Trophoblast cell (in vitro differentiated cells and primary cell): ENCODE results near the gene DTYMK.
A peak's percentile ranks its signal among the peaks of the same experiment; 100 is the strongest.

Experiments used
- DNase-seq, 2 donors: peaks; one replicate each; pipeline ENCODE4 v3.0.0-alpha.2; 2016
- H2AFZ ChIP-seq: 2 replicates; pipeline ENCODE4 v1.6.1; 2013; ENCODE audit warnings: low read length, moderate library complexity, mild to moderate bottlenecking; ENCODE audit not compliant: insufficient read depth, poor library complexity
- H2AK5ac ChIP-seq: 2 replicates; pipeline ENCODE4 v1.6.1; 2013; ENCODE audit warnings: mild to moderate bottlenecking, low read length
- H2BK120ac ChIP-seq: 2 replicates; pipeline ENCODE4 v1.6.1; 2013; ENCODE audit warnings: low read length, mild to moderate bottlenecking, moderate library complexity; ENCODE audit not compliant: insufficient read depth, poor library complexity
- H2BK12ac ChIP-seq: 2 replicates; pipeline ENCODE4 v1.6.1; 2013; ENCODE audit warnings: mild to moderate bottlenecking, low read length, moderate library complexity
- H2BK5ac ChIP-seq: 2 replicates; pipeline ENCODE4 v1.6.1; 2013; ENCODE audit warnings: low read length, low read depth, moderate library complexity, mild to moderate bottlenecking; ENCODE audit not compliant: poor library complexity
- H3K14ac ChIP-seq: 2 replicates; pipeline ENCODE4 v1.6.1; 2013; ENCODE audit warnings: mild to moderate bottlenecking, low read length
- H3K18ac ChIP-seq: 2 replicates; pipeline ENCODE4 v1.6.1; 2013; ENCODE audit warnings: mild to moderate bottlenecking, low read length
- H3K23ac ChIP-seq: 2 replicates; pipeline ENCODE4 v1.6.1; 2013; ENCODE audit warnings: low read length
- H3K27ac ChIP-seq: 2 replicates; pipeline ENCODE4 v1.5.1; 2013; ENCODE audit warnings: low read depth, mild to moderate bottlenecking, inconsistent platforms, low read length, moderate library complexity
- H3K27me3 ChIP-seq: 2 replicates; pipeline ENCODE4 v1.6.1; 2013; ENCODE audit warnings: inconsistent platforms, mild to moderate bottlenecking, low read length, moderate library complexity; ENCODE audit not compliant: insufficient read depth
- H3K36me3 ChIP-seq, 2 experiments: 1 replicate in 1 of 2; 2 replicates in 1 of 2; pipeline ENCODE4 v1.6.1; 2013; ENCODE audit warnings: low read length in 2 of 2, mild to moderate bottlenecking in 2 of 2, moderate library complexity in 1 of 2; ENCODE audit not compliant: insufficient read depth in 2 of 2, control insufficient read depth in 1 of 2
- H3K4ac ChIP-seq: 2 replicates; pipeline ENCODE4 v1.6.1; 2013; ENCODE audit warnings: low read depth, mild to moderate bottlenecking, low read length, moderate library complexity
- H3K4me1 ChIP-seq, 2 experiments: 1 replicate in 1 of 2; 2 replicates in 1 of 2; pipeline ENCODE4 v1.6.1; 2013; ENCODE audit warnings: low read length in 2 of 2, mild to moderate bottlenecking in 2 of 2, moderate library complexity in 1 of 2; ENCODE audit not compliant: insufficient read depth in 2 of 2, control insufficient read depth in 1 of 2
- H3K4me2 ChIP-seq: 2 replicates; pipeline ENCODE4 v1.6.1; 2013; ENCODE audit warnings: inconsistent platforms, mild to moderate bottlenecking, low read length, moderate library complexity
- H3K4me3 ChIP-seq: 2 replicates; pipeline ENCODE4 v1.5.1; 2013; ENCODE audit warnings: mild to moderate bottlenecking, low read depth, low read length, inconsistent platforms
- H3K79me1 ChIP-seq: one replicate; pipeline ENCODE4 v1.6.1; 2013; ENCODE audit warnings: low read length
- H3K79me2 ChIP-seq: 2 replicates; pipeline ENCODE4 v1.6.1; 2013; ENCODE audit warnings: low read length, mild to moderate bottlenecking; ENCODE audit not compliant: control insufficient read depth, insufficient read depth, poor library complexity
- H3K9ac ChIP-seq: 2 replicates; pipeline ENCODE4 v1.6.1; 2013; ENCODE audit warnings: mild to moderate bottlenecking, low read length
- H3K9me3 ChIP-seq: 2 replicates; pipeline ENCODE4 v1.6.1; 2013; ENCODE audit warnings: low read depth, mild to moderate bottlenecking, control low read depth, inconsistent platforms, low read length; ENCODE audit not compliant: insufficient read depth
- H4K12ac ChIP-seq: 2 replicates; pipeline ENCODE4 v1.6.1; 2013; ENCODE audit warnings: low read depth, mild to moderate bottlenecking, low read length, moderate library complexity
- H4K8ac ChIP-seq: 2 replicates; pipeline ENCODE4 v1.6.1; 2013; ENCODE audit warnings: low read depth, mild to moderate bottlenecking, low read length, moderate library complexity
- H4K91ac ChIP-seq: one replicate; pipeline ENCODE4 v1.6.1; 2013; ENCODE audit warnings: low read depth, mild to moderate bottlenecking, low read length, moderate library complexity
- WGBS: extraction: QIAGEN DNeasy Blood & Tissue Kit; methylation state at CpG from one replicate; pipeline ENCODE4 v1.1.7; 2013; ENCODE audit warnings: missing lambda C conversion rate; ENCODE audit not compliant: insufficient read length, insufficient coverage; ENCODE audit errors: extremely low coverage; 5-methylcytosine and 5-hydroxymethylcytosine counted together

DTYMK gene

GRCh38 chr2:241645056-241645914, 41.3 kb downstream of the DTYMK start:
- H3K4me2 ChIP-seq, result no peak overlapping the region
- H3K23ac ChIP-seq, result no peak overlapping the region
- H2BK5ac ChIP-seq, result no peak overlapping the region
- H3K4me3 ChIP-seq, result no peak overlapping the region
- no peak overlapping the region for H2AFZ ChIP-seq
- no peak overlapping the region for H3K27ac ChIP-seq
- H4K8ac ChIP-seq, result no peak overlapping the region
- no peak overlapping the region for H2AK5ac ChIP-seq
- H3K27me3 ChIP-seq, result no peaks in the 10 kb centered on the region
- peaks cover 4% of the 10 kb centered on the region for H3K79me2 ChIP-seq
- peaks cover 0 to 6% of the 10 kb centered on the region in 2 experiments for H3K36me3 ChIP-seq
- H3K9me3 ChIP-seq, result no peaks in the 10 kb centered on the region
- no peak for DNase-seq
- no CpG with 5 or more reads among the region's 26 CpGs for WGBS
- no peak overlapping the region for H2BK120ac ChIP-seq
- H4K12ac ChIP-seq, result no peak overlapping the region
- peak overlapping the region; percentile 3 for H3K4ac ChIP-seq
- H3K4me1 ChIP-seq, result peaks cover 2% of the 10 kb centered on the region in 2 experiments
- no peak overlapping the region for H4K91ac ChIP-seq
- peak overlapping the region; percentile 14 for H3K9ac ChIP-seq
- no peak overlapping the region for H3K14ac ChIP-seq
- no peaks in the 10 kb centered on the region for H3K79me1 ChIP-seq
- H2BK12ac ChIP-seq, result no peak overlapping the region
- H3K18ac ChIP-seq, result no peak overlapping the region

DNA sequence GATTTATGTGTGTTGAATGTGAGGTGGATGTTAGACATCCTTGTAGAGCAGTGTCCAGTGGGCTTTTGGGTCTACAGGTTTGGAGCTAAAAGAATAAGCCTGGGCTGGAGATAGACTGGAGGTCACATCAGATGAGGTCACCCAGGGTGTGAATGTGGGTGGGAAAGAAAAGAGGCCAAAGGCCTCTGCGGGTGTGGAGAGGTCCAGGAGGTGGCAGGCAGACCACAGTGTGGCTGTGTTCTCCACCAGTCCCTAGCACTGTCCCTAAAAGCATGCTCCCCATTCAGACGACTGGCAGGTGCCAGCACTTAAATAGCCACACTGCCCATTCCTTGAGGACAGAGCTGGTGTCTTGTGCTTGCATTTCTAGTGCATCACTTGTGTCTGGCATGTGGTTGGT, 45.0 kb downstream of the DTYMK start:
- no peak overlapping the region for H3K23ac ChIP-seq

DNA sequence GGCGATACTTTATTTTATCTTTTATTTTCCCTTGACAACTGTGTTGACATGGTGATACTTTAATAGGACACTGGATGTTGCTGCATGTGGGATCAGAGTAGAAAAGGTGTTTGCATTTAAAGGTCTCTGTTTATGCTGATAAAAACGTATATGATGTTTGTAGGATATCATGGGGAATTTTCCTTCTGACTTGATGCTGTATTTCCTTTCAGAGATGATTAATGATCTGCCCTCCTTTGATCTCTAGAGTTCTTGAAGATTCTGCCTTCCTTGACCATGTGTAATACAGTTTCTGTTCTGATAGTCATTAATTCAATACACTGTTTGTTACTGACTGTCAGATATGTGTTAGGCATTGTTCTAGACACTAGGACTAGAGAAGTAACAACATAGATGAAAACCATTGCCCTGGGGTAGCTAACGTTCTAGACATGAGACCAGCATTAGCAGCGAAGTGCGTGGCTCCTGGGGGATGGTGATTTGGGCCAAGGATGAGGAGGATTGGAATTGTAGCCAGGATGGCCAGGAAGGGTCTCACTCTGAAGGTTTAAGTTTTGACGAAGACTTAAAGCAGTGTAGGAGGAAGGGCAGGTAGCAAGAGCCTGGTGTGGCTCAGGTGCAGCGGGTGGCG, 46.3 kb downstream of the DTYMK start:
- Histone ChIP-seq H2AFZ (no peak overlapping the region), H3K79me1 (peaks cover 11% of the 10 kb centered on the region), H3K79me2 (peaks cover 17% of the 10 kb centered on the region), H3K27ac (no peak overlapping the region), H3K4me2 (no peak overlapping the region), H3K14ac (no peak overlapping the region), H2AK5ac (no peak overlapping the region), H2BK5ac (no peak overlapping the region), H2BK12ac (no peak overlapping the region), H4K8ac (no peak overlapping the region), H2BK120ac (no peak overlapping the region), H3K36me3 (peaks cover 6 to 12% of the 10 kb centered on the region in 2 experiments), H3K23ac (no peak overlapping the region), H3K9me3 (peaks cover 2% of the 10 kb centered on the region), H3K27me3 (no peaks in the 10 kb centered on the region), H3K9ac (peak overlapping the region; percentile 5), H4K91ac (no peak overlapping the region), H3K4me3 (no peak overlapping the region), H3K4ac (peak overlapping the region; percentile 22), H3K4me1 (peaks cover 3 to 6% of the 10 kb centered on the region in 2 experiments), H3K18ac (no peak overlapping the region), H4K12ac (no peak overlapping the region)
- no peak for DNase-seq
- WGBS, result no CpG with 5 or more reads among the region's 8 CpGs

More for the DNA sequence above, 45.0 kb downstream of the DTYMK start:
- H2BK12ac ChIP-seq, result no peak overlapping the region
- no peak overlapping the region for H3K27ac ChIP-seq
- no peak overlapping the region for H4K91ac ChIP-seq
- H3K9me3 ChIP-seq, result peaks cover 2% of the 10 kb centered on the region
- H3K4me1 ChIP-seq, result peaks cover 2 to 6% of the 10 kb centered on the region in 2 experiments
- H2BK5ac ChIP-seq, result no peak overlapping the region
- no peak overlapping the region for H4K12ac ChIP-seq
- H3K14ac ChIP-seq, result no peak overlapping the region
- peaks cover 6 to 12% of the 10 kb centered on the region in 2 experiments for H3K36me3 ChIP-seq
- no peak overlapping the region for H3K4me2 ChIP-seq
- peak overlapping the region; percentile 26 for H3K4ac ChIP-seq
- no peak overlapping the region for H3K4me3 ChIP-seq
- H2AK5ac ChIP-seq, result no peak overlapping the region
- peaks cover 9% of the 10 kb centered on the region for H3K79me1 ChIP-seq
- H3K79me2 ChIP-seq, result peaks cover 10% of the 10 kb centered on the region
- H3K9ac ChIP-seq, result no peak overlapping the region
- H2AFZ ChIP-seq, result no peak overlapping the region
- WGBS, result no CpG with 5 or more reads among the region's 2 CpGs
- H2BK120ac ChIP-seq, result no peak overlapping the region
- no peak overlapping the region for H4K8ac ChIP-seq
- DNase-seq, result no peak
- H3K27me3 ChIP-seq, result no peaks in the 10 kb centered on the region
- H3K18ac ChIP-seq, result no peak overlapping the region

DNA sequence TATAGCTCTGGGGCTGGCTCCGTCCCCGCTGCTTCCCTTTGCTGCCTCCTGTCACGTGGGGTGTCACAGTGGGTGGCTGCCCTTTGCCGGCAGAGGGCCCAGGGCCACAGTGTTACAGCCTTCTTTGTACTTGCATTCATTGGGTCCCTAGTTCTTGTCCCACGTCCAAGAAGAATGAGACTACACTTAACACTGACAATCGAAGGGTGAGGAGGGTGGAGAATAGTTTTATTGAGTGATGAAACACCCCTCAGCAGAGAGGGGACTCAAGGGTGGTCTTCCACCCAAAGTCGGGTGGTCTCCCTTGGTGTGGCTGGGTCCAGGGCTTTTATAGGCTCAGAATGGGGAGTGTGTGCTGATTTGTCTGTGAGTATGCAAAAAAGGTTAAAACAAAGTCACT, 47.2 kb downstream of the DTYMK start:
- peaks cover 2% of the 10 kb centered on the region for H3K9me3 ChIP-seq
- H4K8ac ChIP-seq, result no peak overlapping the region
- H2AFZ ChIP-seq, result no peak overlapping the region
- H3K79me2 ChIP-seq, result peaks cover 17% of the 10 kb centered on the region
- no peak overlapping the region for H3K27ac ChIP-seq
- H2BK12ac ChIP-seq, result no peak overlapping the region
- H3K79me1 ChIP-seq, result peaks cover 11% of the 10 kb centered on the region
- H3K27me3 ChIP-seq, result no peaks in the 10 kb centered on the region
- H4K12ac ChIP-seq, result no peak overlapping the region
- peaks cover 8 to 14% of the 10 kb centered on the region in 2 experiments for H3K36me3 ChIP-seq
- no peak overlapping the region for H3K23ac ChIP-seq
- WGBS, result no CpG with 5 or more reads among the region's 7 CpGs
- no peak overlapping the region for H2AK5ac ChIP-seq
- H3K4me2 ChIP-seq, result no peak overlapping the region
- no peak overlapping the region for H2BK120ac ChIP-seq
- H3K4ac ChIP-seq, result peak overlapping the region; percentile 25
- no peak for DNase-seq
- H3K14ac ChIP-seq, result no peak overlapping the region
- H3K9ac ChIP-seq, result no peak overlapping the region
- H3K4me3 ChIP-seq, result no peak overlapping the region
- no peak overlapping the region for H4K91ac ChIP-seq
- no peak overlapping the region for H2BK5ac ChIP-seq
- no peak overlapping the region for H3K18ac ChIP-seq
- peaks cover 3 to 6% of the 10 kb centered on the region in 2 experiments for H3K4me1 ChIP-seq
